HepG2 (cell line): ENCODE data around the gene SCARF1. TPM values are rescaled to one million over a fixed set of nuclear protein-coding genes. Genes with fewer than 3 reads are reported as not detected.

Experiments
- ATM ChIP-seq: fragments of 450-650 bp; IDR thresholded peaks from 2 replicates; pipeline ENCODE4 v1.7.1; 2017; ENCODE audit warnings: mild to moderate bottlenecking, borderline replicate concordance
- LCORL ChIP-seq, 2 experiments: fragments of 450-650 bp in 1 of 2; sonication (generic) in 1 of 2; formaldehyde crosslinking in 1 of 2; IDR thresholded peaks; 2 replicates each; pipeline versions ENCODE4 v1.5.0 to v1.6.1; 2017 to 2020; ENCODE audit warnings: antibody characterized with exemption in 1 of 2, missing genetic modification reagents in 1 of 2
- SMYD3 ChIP-seq: sonication (generic); formaldehyde crosslinking; IDR thresholded peaks from 2 replicates; pipeline ENCODE4 v1.8.1; 2023; ENCODE audit warnings: mild to moderate bottlenecking, missing genetic modification reagents
- ZEB1 ChIP-seq: IDR thresholded peaks from 2 replicates; pipeline ENCODE4 v1.6.1; 2012; ENCODE audit warnings: mild to moderate bottlenecking, low read depth, inconsistent platforms; ENCODE audit not compliant: insufficient replicate concordance
- ZNF207 ChIP-seq: fragments of 450-650 bp; IDR thresholded peaks from 2 replicates; pipeline ENCODE4 v1.6.1; 2016; ENCODE audit warnings: antibody characterized with exemption, borderline replicate concordance
- ZNF251 ChIP-seq: sonication (generic); formaldehyde crosslinking; IDR thresholded peaks from 2 replicates; pipeline ENCODE4 v1.9.0; 2021; ENCODE audit warnings: mild to moderate bottlenecking, missing genetic modification reagents
- ZNF709 ChIP-seq: sonication (generic); formaldehyde crosslinking; IDR thresholded peaks from 2 replicates; pipeline ENCODE4 v1.5.0; 2020; ENCODE audit warnings: mild to moderate bottlenecking, missing genetic modification reagents
- ZNF747 ChIP-seq: sonication (generic); formaldehyde crosslinking; IDR thresholded peaks from 2 replicates; pipeline ENCODE4 v1.8.1; 2023; ENCODE audit warnings: missing genetic modification reagents, mild to moderate bottlenecking, borderline replicate concordance
- polyA plus RNA-seq, 8 experiments: library from polyadenylated mRNA; depleted of rRNA in 3 of 8; stranded (reverse) in 7 of 8; unstranded in 1 of 8; fragments of >200 nt; fragmentation: Illumina TruSeq in 4 of 8; extraction: Trizol in 4 of 8; gene quantifications; 2 replicates each; pipeline versions ENCODE4 v1.2.1 to v1.2.3, GENCODE V29; 2011 to 2016; ENCODE audit warnings: low read depth in 4 of 8, missing spikeins in 1 of 8, mixed read lengths in 1 of 8; ENCODE audit not compliant: insufficient read depth in 1 of 8
- total RNA-seq, 5 experiments: library from RNA; depleted of rRNA; stranded (reverse); fragments of >200 nt; fragmentation: Illumina TruSeq; extraction: Trizol; gene quantifications; 2 replicates each; pipeline ENCODE4 v1.2.3, GENCODE V29; 2016; ENCODE audit warnings: low read depth in 1 of 5
- TF ChIP-seq, protein P1 (sequence below): sonication (generic); formaldehyde crosslinking; IDR thresholded peaks from 2 replicates; pipeline ENCODE4 v1.4.0; 2020; ENCODE audit warnings: missing genetic modification reagents
- TF ChIP-seq, protein P2 (sequence below): sonication (generic); formaldehyde crosslinking; IDR thresholded peaks from 2 replicates; pipeline ENCODE4 v1.5.1; 2020; ENCODE audit warnings: mild to moderate bottlenecking, missing genetic modification reagents, borderline replicate concordance
- TF ChIP-seq, protein P3 (sequence below): sonication (generic); formaldehyde crosslinking; IDR thresholded peaks from 2 replicates; pipeline ENCODE4 v1.4.0; 2020; ENCODE audit warnings: missing genetic modification reagents
- TF ChIP-seq, protein P4 (sequence below): sonication (generic); formaldehyde crosslinking; IDR thresholded peaks from 2 replicates; pipeline ENCODE4 v1.8.0; 2023; ENCODE audit warnings: mild to moderate bottlenecking, missing genetic modification reagents
- TF ChIP-seq, protein P5 (sequence below): sonication (generic); formaldehyde crosslinking; IDR thresholded peaks from 2 replicates; pipeline ENCODE4 v1.4.0; 2020; ENCODE audit warnings: low read depth, mild to moderate bottlenecking, missing genetic modification reagents
- TF ChIP-seq, protein P6 (sequence below): sonication (generic); formaldehyde crosslinking; IDR thresholded peaks from 2 replicates; pipeline ENCODE4 v1.5.0; 2020; ENCODE audit warnings: missing genetic modification reagents
- TF ChIP-seq, protein P7 (sequence below): sonication (generic); formaldehyde crosslinking; IDR thresholded peaks from 2 replicates; pipeline ENCODE4 v1.8.0; 2022; ENCODE audit warnings: mild to moderate bottlenecking, missing genetic modification reagents, borderline replicate concordance

The SCARF1 gene
- total and polyA plus RNA-seq, 2 of the 13 experiments (the other 11 are each of a cell fraction or from before 2014, with no cell fraction given), result 0.24 to 0.71 TPM

DNA sequence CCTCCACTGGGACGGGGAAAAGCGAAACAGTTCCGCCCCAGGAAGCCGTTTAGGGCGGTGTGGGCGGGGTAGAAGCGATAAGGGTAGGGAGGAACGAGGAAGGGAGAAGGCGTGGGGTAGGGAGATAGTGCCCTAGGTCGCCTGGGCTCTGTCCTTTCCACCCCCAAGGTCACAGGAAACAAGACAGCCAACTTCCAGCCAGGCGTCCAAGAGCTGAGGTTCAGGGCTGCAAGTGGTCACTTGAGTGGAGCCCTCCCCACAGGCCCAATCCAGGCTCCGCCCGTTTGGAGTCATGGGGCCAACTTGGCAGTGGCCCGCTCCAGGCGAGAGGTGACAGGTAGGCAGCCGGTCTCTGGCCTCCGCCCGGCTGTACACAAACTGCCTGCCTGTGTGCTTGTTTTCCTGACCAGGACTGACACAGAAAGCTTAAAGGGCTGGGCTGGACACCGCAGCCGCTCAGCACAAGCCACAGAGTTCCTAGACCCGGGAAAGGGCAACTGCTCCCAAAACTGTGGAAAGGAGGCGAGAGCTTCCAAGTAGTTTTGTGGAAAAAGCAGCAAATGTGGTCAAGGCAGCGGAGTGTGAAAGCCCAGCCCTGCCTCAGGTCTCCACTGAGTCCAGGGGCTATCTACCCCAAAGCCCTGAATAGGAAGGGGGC, 4.4 kb upstream of the SCARF1 start, which contains the start of gene RILP (continued):
- TF ChIP-seq, protein P1, sequence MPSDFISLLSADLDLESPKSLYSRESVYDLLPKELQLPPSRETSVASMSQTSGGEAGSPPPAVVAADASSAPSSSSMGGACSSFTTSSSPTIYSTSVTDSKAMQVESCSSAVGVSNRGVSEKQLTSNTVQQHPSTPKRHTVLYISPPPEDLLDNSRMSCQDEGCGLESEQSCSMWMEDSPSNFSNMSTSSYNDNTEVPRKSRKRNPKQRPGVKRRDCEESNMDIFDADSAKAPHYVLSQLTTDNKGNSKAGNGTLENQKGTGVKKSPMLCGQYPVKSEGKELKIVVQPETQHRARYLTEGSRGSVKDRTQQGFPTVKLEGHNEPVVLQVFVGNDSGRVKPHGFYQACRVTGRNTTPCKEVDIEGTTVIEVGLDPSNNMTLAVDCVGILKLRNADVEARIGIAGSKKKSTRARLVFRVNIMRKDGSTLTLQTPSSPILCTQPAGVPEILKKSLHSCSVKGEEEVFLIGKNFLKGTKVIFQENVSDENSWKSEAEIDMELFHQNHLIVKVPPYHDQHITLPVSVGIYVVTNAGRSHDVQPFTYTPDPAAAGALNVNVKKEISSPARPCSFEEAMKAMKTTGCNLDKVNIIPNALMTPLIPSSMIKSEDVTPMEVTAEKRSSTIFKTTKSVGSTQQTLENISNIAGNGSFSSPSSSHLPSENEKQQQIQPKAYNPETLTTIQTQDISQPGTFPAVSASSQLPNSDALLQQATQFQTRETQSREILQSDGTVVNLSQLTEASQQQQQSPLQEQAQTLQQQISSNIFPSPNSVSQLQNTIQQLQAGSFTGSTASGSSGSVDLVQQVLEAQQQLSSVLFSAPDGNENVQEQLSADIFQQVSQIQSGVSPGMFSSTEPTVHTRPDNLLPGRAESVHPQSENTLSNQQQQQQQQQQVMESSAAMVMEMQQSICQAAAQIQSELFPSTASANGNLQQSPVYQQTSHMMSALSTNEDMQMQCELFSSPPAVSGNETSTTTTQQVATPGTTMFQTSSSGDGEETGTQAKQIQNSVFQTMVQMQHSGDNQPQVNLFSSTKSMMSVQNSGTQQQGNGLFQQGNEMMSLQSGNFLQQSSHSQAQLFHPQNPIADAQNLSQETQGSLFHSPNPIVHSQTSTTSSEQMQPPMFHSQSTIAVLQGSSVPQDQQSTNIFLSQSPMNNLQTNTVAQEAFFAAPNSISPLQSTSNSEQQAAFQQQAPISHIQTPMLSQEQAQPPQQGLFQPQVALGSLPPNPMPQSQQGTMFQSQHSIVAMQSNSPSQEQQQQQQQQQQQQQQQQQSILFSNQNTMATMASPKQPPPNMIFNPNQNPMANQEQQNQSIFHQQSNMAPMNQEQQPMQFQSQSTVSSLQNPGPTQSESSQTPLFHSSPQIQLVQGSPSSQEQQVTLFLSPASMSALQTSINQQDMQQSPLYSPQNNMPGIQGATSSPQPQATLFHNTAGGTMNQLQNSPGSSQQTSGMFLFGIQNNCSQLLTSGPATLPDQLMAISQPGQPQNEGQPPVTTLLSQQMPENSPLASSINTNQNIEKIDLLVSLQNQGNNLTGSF (CRISPR knock-in tag), result no peak
- TF ChIP-seq ZEB1 (no peak), SMYD3 (no peak), ATM (no peak), LCORL (IDR thresholded peaks at IDR 0.05) (no peak), LCORL (CRISPR knock-in tag; IDR thresholded peaks at IDR 0.05) (peak; percentile 86), ZNF709 (no peak), ZNF207 (no peak), ZNF251 (CRISPR knock-in tag) (no peak), ZNF747 (CRISPR knock-in tag) (no peak)
- TF ChIP-seq, protein P2, sequence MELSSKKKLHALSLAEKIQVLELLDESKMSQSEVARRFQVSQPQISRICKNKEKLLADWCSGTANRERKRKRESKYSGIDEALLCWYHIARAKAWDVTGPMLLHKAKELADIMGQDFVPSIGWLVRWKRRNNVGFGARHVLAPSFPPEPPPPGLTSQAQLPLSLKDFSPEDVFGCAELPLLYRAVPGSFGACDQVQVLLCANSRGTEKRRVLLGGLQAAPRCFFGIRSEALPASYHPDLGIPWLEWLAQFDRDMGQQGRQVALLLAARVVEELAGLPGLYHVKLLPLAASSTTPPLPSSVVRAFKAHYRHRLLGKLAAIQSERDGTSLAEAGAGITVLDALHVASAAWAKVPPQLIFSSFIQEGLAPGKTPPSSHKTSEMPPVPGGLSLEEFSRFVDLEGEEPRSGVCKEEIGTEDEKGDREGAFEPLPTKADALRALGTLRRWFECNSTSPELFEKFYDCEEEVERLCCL (CRISPR knock-in tag), result no peak
- TF ChIP-seq, protein P3, sequence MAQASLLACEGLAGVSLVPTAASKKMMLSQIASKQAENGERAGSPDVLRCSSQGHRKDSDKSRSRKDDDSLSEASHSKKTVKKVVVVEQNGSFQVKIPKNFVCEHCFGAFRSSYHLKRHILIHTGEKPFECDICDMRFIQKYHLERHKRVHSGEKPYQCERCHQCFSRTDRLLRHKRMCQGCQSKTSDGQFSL, result no peak
- TF ChIP-seq, protein P4, sequence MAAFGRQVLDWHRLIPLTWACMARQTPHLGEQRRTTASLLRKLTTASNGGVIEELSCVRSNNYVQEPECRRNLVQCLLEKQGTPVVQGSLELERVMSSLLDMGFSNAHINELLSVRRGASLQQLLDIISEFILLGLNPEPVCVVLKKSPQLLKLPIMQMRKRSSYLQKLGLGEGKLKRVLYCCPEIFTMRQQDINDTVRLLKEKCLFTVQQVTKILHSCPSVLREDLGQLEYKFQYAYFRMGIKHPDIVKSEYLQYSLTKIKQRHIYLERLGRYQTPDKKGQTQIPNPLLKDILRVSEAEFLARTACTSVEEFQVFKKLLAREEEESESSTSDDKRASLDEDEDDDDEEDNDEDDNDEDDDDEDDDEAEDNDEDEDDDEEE (CRISPR knock-in tag), result no peak
- TF ChIP-seq, protein P5, sequence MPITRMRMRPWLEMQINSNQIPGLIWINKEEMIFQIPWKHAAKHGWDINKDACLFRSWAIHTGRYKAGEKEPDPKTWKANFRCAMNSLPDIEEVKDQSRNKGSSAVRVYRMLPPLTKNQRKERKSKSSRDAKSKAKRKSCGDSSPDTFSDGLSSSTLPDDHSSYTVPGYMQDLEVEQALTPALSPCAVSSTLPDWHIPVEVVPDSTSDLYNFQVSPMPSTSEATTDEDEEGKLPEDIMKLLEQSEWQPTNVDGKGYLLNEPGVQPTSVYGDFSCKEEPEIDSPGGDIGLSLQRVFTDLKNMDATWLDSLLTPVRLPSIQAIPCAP, result no peak
- TF ChIP-seq, protein P6, sequence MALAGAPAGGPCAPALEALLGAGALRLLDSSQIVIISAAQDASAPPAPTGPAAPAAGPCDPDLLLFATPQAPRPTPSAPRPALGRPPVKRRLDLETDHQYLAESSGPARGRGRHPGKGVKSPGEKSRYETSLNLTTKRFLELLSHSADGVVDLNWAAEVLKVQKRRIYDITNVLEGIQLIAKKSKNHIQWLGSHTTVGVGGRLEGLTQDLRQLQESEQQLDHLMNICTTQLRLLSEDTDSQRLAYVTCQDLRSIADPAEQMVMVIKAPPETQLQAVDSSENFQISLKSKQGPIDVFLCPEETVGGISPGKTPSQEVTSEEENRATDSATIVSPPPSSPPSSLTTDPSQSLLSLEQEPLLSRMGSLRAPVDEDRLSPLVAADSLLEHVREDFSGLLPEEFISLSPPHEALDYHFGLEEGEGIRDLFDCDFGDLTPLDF (CRISPR knock-in tag), result no peak
- TF ChIP-seq, protein P7, sequence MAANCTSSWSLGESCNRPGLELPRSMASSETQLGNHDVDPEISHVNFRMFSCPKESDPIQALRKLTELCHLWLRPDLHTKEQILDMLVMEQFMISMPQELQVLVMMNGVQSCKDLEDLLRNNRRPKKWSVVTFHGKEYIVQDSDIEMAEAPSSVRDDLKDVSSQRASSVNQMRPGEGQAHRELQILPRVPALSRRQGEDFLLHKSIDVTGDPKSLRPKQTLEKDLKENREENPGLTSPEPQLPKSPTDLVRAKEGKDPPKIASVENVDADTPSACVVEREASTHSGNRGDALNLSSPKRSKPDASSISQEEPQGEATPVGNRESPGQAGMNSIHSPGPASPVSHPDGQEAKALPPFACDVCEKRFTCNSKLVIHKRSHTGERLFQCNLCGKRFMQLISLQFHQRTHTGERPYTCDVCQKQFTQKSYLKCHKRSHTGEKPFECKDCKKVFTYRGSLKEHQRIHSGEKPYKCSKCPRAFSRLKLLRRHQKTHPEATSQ (CRISPR knock-in tag), result no peak
